NCI-H1436 treated with DMSO at 0.1 percent for 48 hours (cell line): ENCODE measurements around the gene NOS1.

Source experiments
- DNase-seq: peaks from one replicate; lab custom pipeline; 2025; lab: John Stamatoyannopoulos, UW

NOS1 gene

GRCh38 chr12:117171499-117172162 is 189.8 kb downstream of the NOS1 start:
- DNase-seq, result no peak

GRCh38 chr12:117169548-117169947 is 191.9 kb downstream of the NOS1 start:
- DNase-seq, result no peak

- DNase-seq, result no peak
Observed at GRCh38 chr12:117168976-117169375, 192.4 kb downstream of the NOS1 start.

GRCh38 chr12:117167769-117168168 is 193.7 kb downstream of the NOS1 start:
- no peak for DNase-seq

GRCh38 chr12:117166107-117166506 is 195.3 kb downstream of the NOS1 start:
- no peak for DNase-seq

GRCh38 chr12:117165342-117165741 is 196.1 kb downstream of the NOS1 start:
- no peak for DNase-seq

GRCh38 chr12:117162633-117163032 is 198.8 kb downstream of the NOS1 start:
- no peak for DNase-seq

- DNase-seq, result no peak
Observed at GRCh38 chr12:117162167-117162539, 199.3 kb downstream of the NOS1 start.

GRCh38 chr12:117161460-117162166 is 199.8 kb downstream of the NOS1 start:
- no peak for DNase-seq

- DNase-seq, result no peak
Observed at GRCh38 chr12:117159674-117160073, 201.8 kb downstream of the NOS1 start.

- no peak for DNase-seq
Observed at GRCh38 chr12:117158911-117159553, 202.4 kb downstream of the NOS1 start.
